HUES6 (cell line): ENCODE results near the gene USP40.

Source experiments
- H3K27ac ChIP-seq: 2 replicates; pipeline ENCODE4 v1.7.0; 2013; ENCODE audit warnings: low read depth, mild to moderate bottlenecking, low read length, inconsistent platforms
- H3K27me3 ChIP-seq: 2 replicates; pipeline ENCODE4 v1.6.1; 2013; ENCODE audit warnings: low read length; ENCODE audit not compliant: control insufficient read depth, insufficient read depth
- H3K36me3 ChIP-seq: 2 replicates; pipeline ENCODE4 v1.6.1; 2013; ENCODE audit warnings: low read length; ENCODE audit not compliant: control insufficient read depth, insufficient read depth
- H3K4me1 ChIP-seq: 2 replicates; pipeline ENCODE4 v1.6.1; 2013; ENCODE audit warnings: low read length; ENCODE audit not compliant: control insufficient read depth, insufficient read depth
- H3K4me3 ChIP-seq: 2 replicates; pipeline ENCODE4 v1.5.1; 2013; ENCODE audit warnings: low read depth, low read length
- H3K9ac ChIP-seq: one replicate; pipeline ENCODE4 v1.6.1; 2013; ENCODE audit warnings: mild to moderate bottlenecking, low read length
- H3K9me3 ChIP-seq: 2 replicates; pipeline ENCODE4 v1.6.1; 2013; ENCODE audit warnings: low read depth, low read length; ENCODE audit not compliant: control insufficient read depth, insufficient read depth

Gene USP40

DNA sequence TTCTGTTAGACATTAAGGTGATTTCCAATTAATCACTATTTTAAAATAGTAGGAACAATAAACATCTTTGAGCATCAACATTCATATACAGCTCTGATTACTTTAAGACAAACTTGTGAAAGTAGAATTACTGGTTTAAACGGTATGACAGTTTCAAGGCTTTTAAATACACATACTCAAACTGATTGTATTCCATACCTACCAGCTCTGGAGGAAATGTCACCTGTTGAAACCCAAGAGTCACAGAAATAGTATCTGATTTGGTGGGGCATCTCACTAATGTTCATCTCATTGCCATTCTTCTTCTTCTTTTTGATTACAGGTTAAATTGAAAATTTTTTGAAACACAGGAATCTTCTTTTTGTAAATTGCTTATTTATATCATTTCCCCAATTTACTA lies 36.2 kb downstream of the USP40 start:
- H3K27me3 ChIP-seq: no peaks in the 10 kb centered on the region
- no peak overlapping the region for H3K9ac ChIP-seq
- no peak overlapping the region for H3K27ac ChIP-seq
- peaks cover 5% of the 10 kb centered on the region for H3K4me1 ChIP-seq
- H3K9me3 ChIP-seq: no peaks in the 10 kb centered on the region
- no peak overlapping the region for H3K4me3 ChIP-seq
- H3K36me3 ChIP-seq: no peaks in the 10 kb centered on the region

- Histone ChIP-seq H3K27me3 (no peaks in the 10 kb centered on the region), H3K4me1 (peaks cover 5% of the 10 kb centered on the region), H3K36me3 (no peaks in the 10 kb centered on the region), H3K9me3 (no peaks in the 10 kb centered on the region), H3K27ac (no peak overlapping the region), H3K9ac (no peak overlapping the region), H3K4me3 (no peak overlapping the region)
Measured at GRCh38 chr2:233528182-233528581, 38.4 kb downstream of the USP40 start.

- Histone ChIP-seq H3K9me3 (no peaks in the 10 kb centered on the region), H3K4me1 (no peaks in the 10 kb centered on the region), H3K4me3 (no peak overlapping the region), H3K27ac (no peak overlapping the region), H3K36me3 (no peaks in the 10 kb centered on the region), H3K27me3 (no peaks in the 10 kb centered on the region), H3K9ac (no peak overlapping the region)
Measured at GRCh38 chr2:233525791-233526190, 40.8 kb downstream of the USP40 start.

GRCh38 chr2:233519787-233520611 lies 46.6 kb downstream of the USP40 start:
- H3K4me1 ChIP-seq: no peaks in the 10 kb centered on the region
- H3K9me3 ChIP-seq: no peaks in the 10 kb centered on the region
- no peak overlapping the region for H3K9ac ChIP-seq
- no peak overlapping the region for H3K4me3 ChIP-seq
- H3K36me3 ChIP-seq: no peaks in the 10 kb centered on the region
- no peak overlapping the region for H3K27ac ChIP-seq
- H3K27me3 ChIP-seq: no peaks in the 10 kb centered on the region

- H3K27me3 ChIP-seq: no peaks in the 10 kb centered on the region
- no peak overlapping the region for H3K27ac ChIP-seq
- H3K4me3 ChIP-seq: no peak overlapping the region
- no peaks in the 10 kb centered on the region for H3K9me3 ChIP-seq
- H3K36me3 ChIP-seq: no peaks in the 10 kb centered on the region
- no peaks in the 10 kb centered on the region for H3K4me1 ChIP-seq
- H3K9ac ChIP-seq: no peak overlapping the region
Measured at GRCh38 chr2:233513953-233514655, 52.5 kb downstream of the USP40 start.

- H3K36me3 ChIP-seq: no peaks in the 10 kb centered on the region
- peaks cover 3% of the 10 kb centered on the region; the same call in 1 of the 2 replicates for H3K9me3 ChIP-seq
- H3K4me3 ChIP-seq: no peak overlapping the region
- H3K4me1 ChIP-seq: no peaks in the 10 kb centered on the region
- no peak overlapping the region for H3K9ac ChIP-seq
- no peaks in the 10 kb centered on the region for H3K27me3 ChIP-seq
- H3K27ac ChIP-seq: no peak overlapping the region
Measured at GRCh38 chr2:233503947-233504637, 62.5 kb downstream of the USP40 start.

- H3K9me3 ChIP-seq: peaks cover 3% of the 10 kb centered on the region; the same call in 1 of the 2 replicates
- H3K4me1 ChIP-seq: no peaks in the 10 kb centered on the region
- no peaks in the 10 kb centered on the region for H3K27me3 ChIP-seq
- no peak overlapping the region for H3K27ac ChIP-seq
- no peak overlapping the region for H3K9ac ChIP-seq
- H3K4me3 ChIP-seq: no peak overlapping the region
- no peaks in the 10 kb centered on the region for H3K36me3 ChIP-seq
Measured at GRCh38 chr2:233503481-233503880, 63.1 kb downstream of the USP40 start.

DNA sequence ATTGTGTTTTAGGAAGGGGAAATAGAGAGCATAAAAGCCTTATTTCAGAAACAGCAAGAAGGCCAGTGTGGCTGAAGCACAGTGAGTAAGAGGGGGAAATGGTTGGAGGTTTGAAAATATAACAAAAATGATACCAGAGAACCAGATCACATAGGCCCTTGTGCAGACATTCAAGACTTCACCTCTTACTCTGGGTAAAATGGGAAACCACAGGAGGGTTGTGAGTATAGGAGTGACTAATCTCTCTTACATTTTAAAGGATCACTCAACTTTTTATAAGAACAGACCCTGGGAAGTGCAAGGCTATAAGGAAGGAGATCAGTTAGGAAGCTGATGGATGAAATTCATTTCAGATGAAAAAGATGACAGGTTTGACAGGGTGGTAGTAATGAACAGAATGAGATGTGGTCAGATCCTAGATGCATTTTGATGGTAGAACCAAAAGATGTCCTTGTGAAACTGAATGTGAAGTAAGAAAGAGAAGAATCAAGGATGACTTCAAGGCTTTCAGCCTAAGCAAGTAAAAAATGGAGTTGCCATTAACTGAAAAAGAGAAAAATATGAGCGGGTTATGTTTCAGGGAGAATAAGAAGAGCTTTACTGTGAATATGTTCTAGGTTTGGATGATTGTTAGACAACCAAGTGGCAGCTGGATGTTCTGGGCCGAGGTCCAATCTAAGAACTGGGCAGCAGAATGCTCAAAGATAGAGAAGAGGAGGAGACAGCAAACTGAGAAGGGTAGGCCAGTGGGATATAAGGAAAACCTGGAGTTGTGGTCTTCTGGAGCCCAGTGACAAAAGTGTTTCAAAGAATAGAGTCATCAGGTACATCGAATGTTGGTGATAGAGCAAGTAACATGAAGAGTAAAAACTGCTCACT lies 65.1 kb downstream of the USP40 start:
- Histone ChIP-seq H3K27me3 (no peaks in the 10 kb centered on the region), H3K27ac (no peak overlapping the region), H3K9ac (no peak overlapping the region), H3K9me3 (peaks cover 3% of the 10 kb centered on the region; the same call in 1 of the 2 replicates), H3K4me3 (no peak overlapping the region), H3K4me1 (no peaks in the 10 kb centered on the region), H3K36me3 (no peaks in the 10 kb centered on the region)

- Histone ChIP-seq H3K9ac (no peak overlapping the region), H3K4me3 (no peak overlapping the region), H3K4me1 (no peaks in the 10 kb centered on the region), H3K9me3 (peaks cover 3% of the 10 kb centered on the region; the same call in 1 of the 2 replicates), H3K27ac (no peak overlapping the region), H3K27me3 (no peaks in the 10 kb centered on the region), H3K36me3 (no peaks in the 10 kb centered on the region; the same call in 1 of the 2 replicates)
Measured at GRCh38 chr2:233499928-233500327, 66.7 kb downstream of the USP40 start.

DNA sequence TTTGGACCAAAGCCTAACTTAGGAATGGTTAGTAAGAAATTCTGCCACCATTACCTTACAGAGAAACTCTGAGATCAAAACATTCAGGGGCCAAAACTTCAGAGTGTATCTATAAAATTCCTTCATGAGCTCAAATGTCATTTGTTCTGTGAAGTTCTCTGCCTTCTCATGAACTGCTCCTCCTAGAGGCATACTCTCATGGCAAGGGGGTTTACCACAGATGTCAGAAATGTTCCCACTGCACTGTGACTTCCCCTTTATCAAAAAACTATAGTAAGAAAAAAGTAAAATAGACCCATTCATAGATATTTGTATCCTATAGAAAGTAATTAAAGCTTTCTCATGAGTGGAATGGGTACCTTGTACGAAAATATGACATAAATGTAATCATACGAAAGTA lies 68.5 kb downstream of the USP40 start:
- H3K9ac ChIP-seq: no peak overlapping the region
- H3K27me3 ChIP-seq: no peaks in the 10 kb centered on the region
- H3K9me3 ChIP-seq: no peaks in the 10 kb centered on the region
- H3K4me3 ChIP-seq: no peak overlapping the region
- no peaks in the 10 kb centered on the region; the same call in 1 of the 2 replicates for H3K36me3 ChIP-seq
- H3K27ac ChIP-seq: no peak overlapping the region
- no peaks in the 10 kb centered on the region for H3K4me1 ChIP-seq
